ENCODE measurements around the gene TRAF5. TPM values are rescaled to one million over a fixed set of nuclear protein-coding genes. Genes with fewer than 3 reads are reported as not detected.
A peak's percentile ranks its signal among the peaks of the same experiment; 100 is the strongest.

TRAF5 gene
- total RNA-seq, 6 experiments from 2014 or later, result 0.59 to 3.6 (median 1.6) TPM

DNA sequence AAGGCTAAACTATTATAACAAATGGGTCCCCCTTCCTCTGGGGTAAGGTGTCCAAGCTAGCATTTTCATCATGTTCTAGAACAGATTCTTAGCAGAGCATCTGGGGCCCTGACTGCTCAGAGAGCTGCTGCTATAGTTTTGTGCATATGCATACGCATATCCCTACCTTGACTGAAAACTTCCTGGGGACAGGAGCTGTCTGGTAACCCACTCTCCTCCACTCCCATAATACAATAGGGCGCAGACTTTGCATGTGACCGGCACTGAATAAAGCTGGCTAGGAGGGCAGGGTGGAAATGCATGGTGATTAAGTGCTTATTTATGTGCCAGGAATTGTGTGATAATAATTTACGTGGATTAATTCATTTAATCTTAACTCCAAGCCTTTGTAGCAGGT, 11.6 kb downstream of the TRAF5 start:
- Histone ChIP-seq H3K4me1 (no peaks in the 10 kb centered on the region), H3K36me3 (no peaks in the 10 kb centered on the region), H3K4me3 (no peak overlapping the region), H3K27ac (no peak overlapping the region), H3K27me3 (no peaks in the 10 kb centered on the region), H3K9me3 (no peaks in the 10 kb centered on the region)
- TF ChIP-seq, protein P1, sequence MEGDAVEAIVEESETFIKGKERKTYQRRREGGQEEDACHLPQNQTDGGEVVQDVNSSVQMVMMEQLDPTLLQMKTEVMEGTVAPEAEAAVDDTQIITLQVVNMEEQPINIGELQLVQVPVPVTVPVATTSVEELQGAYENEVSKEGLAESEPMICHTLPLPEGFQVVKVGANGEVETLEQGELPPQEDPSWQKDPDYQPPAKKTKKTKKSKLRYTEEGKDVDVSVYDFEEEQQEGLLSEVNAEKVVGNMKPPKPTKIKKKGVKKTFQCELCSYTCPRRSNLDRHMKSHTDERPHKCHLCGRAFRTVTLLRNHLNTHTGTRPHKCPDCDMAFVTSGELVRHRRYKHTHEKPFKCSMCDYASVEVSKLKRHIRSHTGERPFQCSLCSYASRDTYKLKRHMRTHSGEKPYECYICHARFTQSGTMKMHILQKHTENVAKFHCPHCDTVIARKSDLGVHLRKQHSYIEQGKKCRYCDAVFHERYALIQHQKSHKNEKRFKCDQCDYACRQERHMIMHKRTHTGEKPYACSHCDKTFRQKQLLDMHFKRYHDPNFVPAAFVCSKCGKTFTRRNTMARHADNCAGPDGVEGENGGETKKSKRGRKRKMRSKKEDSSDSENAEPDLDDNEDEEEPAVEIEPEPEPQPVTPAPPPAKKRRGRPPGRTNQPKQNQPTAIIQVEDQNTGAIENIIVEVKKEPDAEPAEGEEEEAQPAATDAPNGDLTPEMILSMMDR (IDR thresholded peaks at IDR 0.05), result no peak
- TF ChIP-seq POLR2A (IDR thresholded peaks at IDR 0.05), result no peak
- DNase-seq (no peak), ATAC-seq (no peak)
- intact Hi-C loops (cut with DNase I), result no loop called here
- 100% methylated on average over 3 of the region's 4 CpGs for WGBS (ENCODE audit: insufficient coverage, low coverage, low lambda C conversion rate, missing lambda C conversion rate)

DNA sequence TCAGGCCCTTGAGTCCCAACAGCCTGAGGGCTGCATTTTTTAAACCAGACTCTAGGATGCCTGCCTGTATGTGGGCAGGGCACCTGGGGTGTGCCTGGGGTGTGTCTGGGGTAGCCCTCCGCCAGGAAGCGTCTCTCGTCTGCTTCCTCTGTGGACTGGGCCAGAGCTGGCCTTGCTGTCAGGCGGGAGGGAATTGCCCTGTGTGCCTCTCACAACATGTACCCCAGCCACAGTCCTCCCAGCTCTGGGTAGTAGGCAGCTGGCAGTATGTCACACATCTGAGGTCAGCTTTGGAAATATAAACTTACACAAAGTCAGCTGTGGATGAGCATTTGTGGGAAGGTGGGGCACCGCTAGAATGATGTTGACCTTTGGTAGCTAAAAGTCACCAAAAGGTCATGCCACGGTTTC, 13.0 kb downstream of the TRAF5 start:
- TF ChIP-seq POLR2A (IDR thresholded peaks at IDR 0.05), result no peak
- TF ChIP-seq, protein P1 (IDR thresholded peaks at IDR 0.05), result no peak
- Histone ChIP-seq H3K9me3 (no peaks in the 10 kb centered on the region), H3K36me3 (no peaks in the 10 kb centered on the region), H3K4me1 (no peaks in the 10 kb centered on the region), H3K27ac (no peak overlapping the region), H3K27me3 (no peaks in the 10 kb centered on the region), H3K4me3 (no peak overlapping the region)
- DNase-seq, result no peak
- no CpG with 5 or more reads among the region's 6 CpGs for WGBS (ENCODE audit: insufficient coverage, low coverage, low lambda C conversion rate, missing lambda C conversion rate)
- no peak for ATAC-seq
- intact Hi-C loops (cut with DNase I), result no loop called here

DNA sequence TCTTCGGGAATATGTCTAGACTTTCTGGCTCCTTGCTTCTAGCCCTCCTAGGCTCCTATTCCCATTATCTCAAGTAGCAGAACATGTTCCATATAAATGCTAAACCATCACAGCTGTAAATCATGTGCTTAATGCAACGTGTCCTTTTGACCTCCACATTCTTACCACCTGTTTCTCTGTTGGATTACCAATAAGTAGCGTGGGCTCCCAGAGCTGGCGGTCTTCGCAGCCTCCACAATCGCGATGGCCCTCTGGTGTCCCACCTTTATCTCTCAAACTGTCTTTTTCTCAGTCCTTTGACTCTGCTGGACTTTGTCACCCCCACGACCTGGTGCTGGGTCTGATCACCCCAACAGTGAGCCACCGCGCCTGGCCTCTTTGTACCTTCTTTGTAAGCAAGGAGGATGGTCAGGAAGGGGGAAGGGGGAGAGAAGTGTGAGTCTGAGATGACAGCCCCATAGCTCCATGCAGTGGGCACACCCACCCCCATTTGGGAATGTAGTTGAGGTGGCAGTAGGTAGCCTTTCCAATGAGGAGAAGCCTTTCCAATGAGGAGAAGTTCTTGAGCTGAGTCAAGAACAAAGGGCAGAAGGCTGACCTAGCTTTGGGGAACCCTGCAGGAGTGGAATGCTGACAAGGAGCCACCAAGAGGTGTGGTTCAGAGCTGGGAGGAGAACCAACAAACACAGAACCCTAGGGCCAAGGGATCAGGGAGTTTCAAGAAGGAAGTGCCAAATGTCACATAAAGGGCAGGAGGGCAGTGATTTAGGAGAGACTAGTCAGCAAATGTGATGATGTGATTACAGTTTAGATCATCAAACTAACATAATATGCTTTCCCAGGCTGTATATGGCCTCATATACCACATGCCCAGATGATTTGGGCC, 14.2 kb downstream of the TRAF5 start:
- H3K27me3 ChIP-seq, result no peaks in the 10 kb centered on the region
- ATAC-seq, result peak; percentile 38 to 73 (median 62)
- no peaks in the 10 kb centered on the region for H3K4me1 ChIP-seq
- H3K4me3 ChIP-seq, result no peak overlapping the region
- no peak overlapping the region for H3K27ac ChIP-seq
- TF ChIP-seq, protein P1 (IDR thresholded peaks at IDR 0.05), result no peak
- TF ChIP-seq POLR2A (IDR thresholded peaks at IDR 0.05), result no peak
- intact Hi-C loops (cut with DNase I), result no loop called here
- no peak for DNase-seq
- H3K36me3 ChIP-seq, result no peaks in the 10 kb centered on the region
- 89% methylated on average over 9 of the region's 10 CpGs for WGBS (ENCODE audit: insufficient coverage, low coverage, low lambda C conversion rate, missing lambda C conversion rate)
- no peaks in the 10 kb centered on the region for H3K9me3 ChIP-seq

DNA sequence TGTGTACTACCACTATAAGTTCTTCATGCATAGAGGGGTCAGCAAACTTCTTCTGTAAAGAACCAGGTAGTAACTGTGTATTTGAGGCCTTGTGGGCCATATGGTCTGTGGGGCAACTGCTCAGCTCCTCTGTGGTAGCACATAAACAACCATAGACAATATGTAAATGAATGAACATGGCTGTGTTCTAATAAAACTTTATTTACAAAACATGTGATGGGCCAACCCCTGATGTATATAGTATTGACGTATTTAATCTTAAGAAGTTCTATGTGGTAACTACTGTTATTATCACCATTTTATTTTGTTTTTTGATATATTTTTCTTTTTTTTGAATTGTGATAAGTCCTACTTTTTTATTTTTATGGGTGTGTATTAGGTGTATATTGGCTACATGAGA, 15.4 kb downstream of the TRAF5 start:
- ATAC-seq (no peak), DNase-seq (no peak)
- H3K36me3 ChIP-seq, result no peaks in the 10 kb centered on the region
- H3K4me3 ChIP-seq, result no peak overlapping the region
- no peak overlapping the region for H3K27ac ChIP-seq
- TF ChIP-seq POLR2A (IDR thresholded peaks at IDR 0.05), result no peak
- TF ChIP-seq, protein P1 (IDR thresholded peaks at IDR 0.05), result no peak
- H3K27me3 ChIP-seq, result no peaks in the 10 kb centered on the region
- no peaks in the 10 kb centered on the region for H3K9me3 ChIP-seq
- H3K4me1 ChIP-seq, result no peaks in the 10 kb centered on the region
- 100% methylated on average over 1 of the region's 1 CpG for WGBS (ENCODE audit: insufficient coverage, low coverage, low lambda C conversion rate, missing lambda C conversion rate)
- intact Hi-C loops (cut with DNase I), result no loop called here
